GM19468 (cell line): Measurements from ENCODE around the gene TSPAN10.
"Not testable (repeated sequence)": the region's sequence is repeated elsewhere in the genome, so short reads cannot be mapped to it uniquely, and the experiment has no call there.

Experiments used
- ATAC-seq: cut with Tn5 transposase; IDR thresholded peaks from one replicate; pipeline ENCODE4 v1.9.1; 2021; ENCODE audit warnings: mild to moderate bottlenecking, moderate library complexity, moderate number of reproducible peaks; ENCODE audit not compliant: unreplicated experiment; ENCODE audit errors: extremely low read depth

Gene TSPAN10

DNA sequence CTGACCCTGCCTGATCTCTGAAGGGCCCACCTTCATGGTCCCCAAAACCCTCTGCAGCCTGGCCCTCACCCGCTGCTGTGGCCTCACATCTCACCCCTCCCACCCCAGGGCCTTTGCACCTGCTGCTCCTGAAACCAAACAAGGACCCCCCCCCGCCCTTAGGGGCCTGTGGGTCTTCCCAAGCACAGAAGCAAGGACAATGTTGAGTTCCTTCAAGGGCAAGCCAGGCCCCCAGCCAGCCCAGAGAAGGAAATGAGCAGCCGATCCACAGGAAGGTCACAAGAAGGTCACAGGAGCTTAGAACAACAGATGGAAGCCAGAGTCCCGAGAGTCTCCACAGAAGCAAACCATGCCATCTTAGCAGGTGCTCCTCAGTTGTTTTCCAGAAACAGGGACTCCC is 19.8 kb downstream of the TSPAN10 start:
- no peak for ATAC-seq

DNA sequence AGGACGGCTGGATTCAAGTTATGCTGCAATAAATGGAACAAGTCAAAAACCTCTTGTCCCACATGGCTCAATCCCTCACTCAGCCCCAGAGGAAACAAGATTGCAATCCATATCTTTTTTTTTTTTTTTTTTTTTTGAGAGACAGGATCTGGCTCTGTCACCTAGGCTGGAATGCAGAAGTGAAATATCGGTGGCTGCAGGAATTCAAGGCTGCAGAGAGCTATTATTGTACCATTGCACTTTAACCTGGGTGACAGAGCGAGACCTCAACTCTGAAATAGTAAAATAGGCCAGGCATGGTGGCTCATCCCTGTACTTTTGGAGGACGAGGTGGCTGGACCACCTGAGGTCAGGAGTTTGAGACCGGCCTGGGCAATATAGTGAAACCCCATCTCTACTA is 22.0 kb downstream of the TSPAN10 start:
- ATAC-seq: no peak

GRCh38 chr17:81660441-81660840 is 23.4 kb downstream of the TSPAN10 start:
- no peak for ATAC-seq

DNA sequence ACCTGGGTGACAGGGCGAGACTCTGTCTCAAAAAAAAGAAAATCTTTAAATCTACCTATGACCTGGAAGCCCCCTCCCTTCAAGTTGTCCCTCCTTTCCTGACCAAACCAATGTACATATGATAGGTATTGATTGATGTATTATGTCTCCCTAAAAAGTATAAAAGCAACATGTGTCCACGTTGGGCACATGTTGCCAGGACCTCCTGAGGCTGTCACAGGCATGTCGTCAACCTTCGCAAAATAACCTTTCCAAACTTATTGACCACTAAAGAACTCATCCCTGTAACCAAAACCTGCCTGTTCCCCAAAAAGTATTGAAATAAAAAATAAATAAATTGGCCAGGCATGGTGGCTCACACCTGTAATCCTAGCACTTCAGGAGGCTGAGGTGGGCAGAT is 25.0 kb downstream of the TSPAN10 start:
- ATAC-seq: no peak

DNA sequence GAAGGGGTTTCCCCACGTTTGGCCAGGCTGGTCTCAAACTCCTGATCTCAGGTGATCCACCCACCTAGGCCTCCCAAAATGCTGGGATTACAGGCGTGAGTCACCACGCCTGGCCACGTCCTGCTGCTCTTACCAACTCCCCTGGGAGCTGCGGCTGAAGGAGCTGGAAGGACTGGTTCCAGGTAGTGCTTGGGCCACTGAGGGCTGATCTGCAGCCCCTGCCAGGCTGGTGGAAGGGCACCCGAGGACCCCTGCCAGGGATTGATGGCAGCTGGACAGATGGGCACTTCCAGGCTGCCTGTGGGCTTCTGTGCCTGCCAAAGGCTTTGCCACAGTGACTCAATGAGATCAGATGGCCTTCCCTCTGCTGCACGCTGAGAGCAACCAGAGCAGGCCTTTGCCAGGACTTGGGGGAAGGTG is 27.1 kb downstream of the TSPAN10 start:
- ATAC-seq: no peak

- ATAC-seq: no peak
These were observed 28.5 kb downstream of the TSPAN10 start for GRCh38 chr17:81665205-81666091.

DNA sequence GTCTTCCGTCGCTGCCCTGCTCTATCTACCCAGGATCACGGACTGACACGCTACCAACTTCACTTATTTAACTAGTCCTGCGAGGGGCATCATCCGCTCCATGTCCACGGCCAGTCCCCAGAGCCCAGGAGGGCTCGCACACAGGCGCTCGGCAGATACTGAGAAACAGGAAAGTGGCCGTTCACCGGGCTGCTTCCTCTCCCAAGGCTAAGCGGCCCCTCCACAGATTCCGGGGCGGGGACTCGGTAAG is 29.0 kb downstream of the TSPAN10 start:
- ATAC-seq: no peak

GRCh38 chr17:81666342-81667191 is 29.6 kb downstream of the TSPAN10 start, which contains the start of the genes CCDC137 and OXLD1:
Gene CCDC137, plus strand, starts transcription at chr17:81666737. Its CDS starts 30 bp downstream, at chr17:81666767.
Gene OXLD1, minus strand, starts transcription at chr17:81666605. Its CDS starts 28 bp downstream, at chr17:81666577.
- ATAC-seq: peak; percentile 92

DNA sequence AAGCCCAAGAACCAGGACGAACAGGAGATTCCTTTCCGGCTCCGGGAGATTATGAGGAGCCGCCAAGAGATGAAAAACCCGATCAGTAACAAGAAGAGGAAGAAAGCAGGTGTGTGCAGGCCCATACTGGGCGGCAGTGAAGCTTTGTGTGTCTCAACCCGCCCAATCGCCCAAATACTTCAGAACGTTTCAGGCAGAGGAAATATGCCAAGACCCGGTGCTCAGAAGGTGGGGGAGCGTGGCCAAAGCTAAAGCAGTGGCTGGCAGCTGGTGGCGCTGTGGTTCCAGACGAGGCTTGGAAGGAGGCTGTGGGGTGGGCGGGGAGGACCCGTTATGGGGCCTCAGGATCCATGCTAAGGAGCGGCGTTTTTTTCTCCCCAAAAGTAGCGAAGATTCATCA is 30.8 kb downstream of the TSPAN10 start:
- no peak for ATAC-seq

- ATAC-seq: no peak
These were observed 35.5 kb downstream of the TSPAN10 start for GRCh38 chr17:81672504-81672903.

DNA sequence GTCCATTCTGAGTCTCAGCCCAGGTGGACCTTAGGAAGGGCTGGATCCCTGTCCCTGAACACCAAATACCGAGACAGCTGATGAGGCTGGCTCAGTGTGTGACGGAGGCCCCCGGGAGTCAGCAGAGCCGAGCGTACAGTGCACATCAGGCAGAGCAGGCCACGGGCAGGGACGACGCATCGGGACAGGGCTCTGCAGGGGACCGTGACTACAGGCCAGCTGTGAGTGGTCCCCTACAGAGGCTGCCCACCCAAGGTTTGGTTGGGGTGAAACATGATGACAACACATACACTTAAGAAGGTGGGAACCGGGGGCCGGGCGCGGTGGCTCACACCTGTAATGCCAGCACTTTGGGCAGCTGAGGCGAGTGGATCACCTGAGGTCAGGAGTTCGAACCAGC is 36.0 kb downstream of the TSPAN10 start:
- no peak for ATAC-seq

GRCh38 chr17:81673561-81674258 is 36.7 kb downstream of the TSPAN10 start:
- ATAC-seq: no peak

DNA sequence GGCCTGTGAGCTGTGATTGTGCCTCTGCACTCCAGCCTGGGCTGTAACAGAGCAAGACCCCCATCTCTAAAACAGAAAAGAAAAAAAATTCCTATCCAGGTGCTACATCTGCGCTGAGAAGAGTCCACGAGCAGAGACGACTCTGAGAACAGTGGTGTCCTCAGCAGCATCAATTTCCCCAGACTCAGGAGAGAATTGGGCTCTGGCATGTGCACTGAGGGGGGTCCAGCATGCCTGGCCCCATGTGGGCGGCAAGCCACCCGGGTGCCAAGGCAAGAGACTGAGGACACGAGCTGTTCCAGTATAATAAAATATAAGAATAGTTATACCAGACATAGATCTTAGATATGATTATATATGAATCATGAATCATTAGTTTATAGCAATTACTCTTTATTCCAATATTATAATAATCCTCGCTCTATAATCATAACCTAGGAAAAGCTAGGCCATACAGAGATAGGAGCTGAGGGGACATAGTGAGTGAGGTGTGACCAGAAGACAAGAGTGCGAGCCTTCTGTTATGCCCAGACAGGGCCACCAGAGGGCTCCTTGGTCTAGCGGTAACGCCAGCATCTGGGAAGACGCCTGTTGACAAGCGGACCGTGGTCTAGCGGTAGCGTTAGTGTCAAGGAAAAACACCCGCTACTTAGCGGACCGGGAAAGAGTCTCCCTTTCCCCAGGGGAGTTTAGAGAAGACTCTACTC is 38.7 kb downstream of the TSPAN10 start:
- not testable (repeated sequence) for ATAC-seq

DNA sequence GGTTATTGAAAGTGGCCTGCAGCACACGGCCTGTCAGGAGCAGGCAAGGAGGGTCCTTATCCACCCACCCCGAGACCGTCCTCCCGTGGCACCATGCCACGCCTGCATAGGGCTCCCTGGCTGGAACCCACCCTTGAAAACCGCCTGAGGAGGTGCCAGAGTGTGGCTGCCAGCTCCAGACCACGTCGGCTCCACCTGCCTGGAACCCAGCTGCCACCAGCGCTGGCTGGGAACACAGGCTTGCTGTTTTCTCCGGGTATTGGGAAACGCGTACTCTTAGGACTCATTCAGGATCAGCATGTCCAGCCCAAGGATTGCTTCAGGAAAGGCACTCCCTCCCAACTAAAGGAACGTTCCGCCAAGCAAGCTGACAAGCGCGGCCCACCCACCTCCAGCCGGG is 39.9 kb downstream of the TSPAN10 start:
- ATAC-seq: no peak

- no peak for ATAC-seq
These were observed 43.2 kb downstream of the TSPAN10 start for GRCh38 chr17:81680150-81680549.

GRCh38 chr17:81681672-81682071 is 44.7 kb downstream of the TSPAN10 start:
- ATAC-seq: no peak

DNA sequence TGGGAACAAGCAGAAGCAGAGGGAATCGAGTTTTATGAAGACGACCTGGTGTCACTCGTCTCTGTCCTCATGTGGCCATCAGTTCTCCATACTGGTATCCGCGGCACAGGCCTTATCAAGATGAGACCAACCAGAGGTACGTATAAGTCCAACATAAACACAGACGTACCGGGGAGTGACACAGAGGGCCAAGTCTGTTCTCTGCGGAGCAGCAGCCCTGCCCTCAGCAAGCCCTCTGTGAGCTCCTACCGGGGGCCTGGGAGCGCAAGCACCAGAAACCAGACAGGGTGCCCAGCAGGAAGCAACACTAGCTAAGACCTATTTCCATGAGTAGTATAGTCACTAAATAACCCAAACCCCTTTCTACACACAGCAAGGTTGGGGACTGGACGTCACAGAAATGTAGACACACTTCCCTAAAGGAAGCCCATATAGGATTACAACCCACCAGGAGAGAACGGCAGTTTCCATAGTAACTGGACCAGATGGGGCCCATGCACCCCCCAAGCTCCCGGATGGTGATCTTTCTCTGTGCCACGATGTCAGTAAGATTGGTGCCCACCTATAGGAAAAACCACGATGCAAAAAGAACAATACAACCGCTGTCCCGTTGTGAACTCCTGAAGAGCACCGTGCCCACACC is 45.7 kb downstream of the TSPAN10 start:
- no peak for ATAC-seq

DNA sequence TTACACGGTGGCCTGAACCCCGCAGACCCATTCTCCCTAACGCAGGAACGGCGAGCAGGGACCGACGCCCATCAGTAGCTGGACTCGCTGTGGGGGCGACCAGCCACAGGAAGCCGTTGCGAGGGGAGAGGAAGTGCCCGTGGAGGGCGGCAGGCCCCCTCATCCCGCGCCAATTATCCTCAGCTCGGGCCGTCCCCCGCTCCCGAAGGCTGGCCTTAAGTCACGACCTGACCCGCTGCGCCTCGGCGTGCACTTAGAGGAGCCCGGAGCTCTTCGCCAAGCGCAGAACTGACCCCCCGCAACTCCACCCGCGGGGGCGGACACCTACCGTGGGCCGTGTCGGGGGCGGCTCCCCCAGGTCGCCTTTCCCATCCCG is 46.2 kb downstream of the TSPAN10 start:
- no peak for ATAC-seq

DNA sequence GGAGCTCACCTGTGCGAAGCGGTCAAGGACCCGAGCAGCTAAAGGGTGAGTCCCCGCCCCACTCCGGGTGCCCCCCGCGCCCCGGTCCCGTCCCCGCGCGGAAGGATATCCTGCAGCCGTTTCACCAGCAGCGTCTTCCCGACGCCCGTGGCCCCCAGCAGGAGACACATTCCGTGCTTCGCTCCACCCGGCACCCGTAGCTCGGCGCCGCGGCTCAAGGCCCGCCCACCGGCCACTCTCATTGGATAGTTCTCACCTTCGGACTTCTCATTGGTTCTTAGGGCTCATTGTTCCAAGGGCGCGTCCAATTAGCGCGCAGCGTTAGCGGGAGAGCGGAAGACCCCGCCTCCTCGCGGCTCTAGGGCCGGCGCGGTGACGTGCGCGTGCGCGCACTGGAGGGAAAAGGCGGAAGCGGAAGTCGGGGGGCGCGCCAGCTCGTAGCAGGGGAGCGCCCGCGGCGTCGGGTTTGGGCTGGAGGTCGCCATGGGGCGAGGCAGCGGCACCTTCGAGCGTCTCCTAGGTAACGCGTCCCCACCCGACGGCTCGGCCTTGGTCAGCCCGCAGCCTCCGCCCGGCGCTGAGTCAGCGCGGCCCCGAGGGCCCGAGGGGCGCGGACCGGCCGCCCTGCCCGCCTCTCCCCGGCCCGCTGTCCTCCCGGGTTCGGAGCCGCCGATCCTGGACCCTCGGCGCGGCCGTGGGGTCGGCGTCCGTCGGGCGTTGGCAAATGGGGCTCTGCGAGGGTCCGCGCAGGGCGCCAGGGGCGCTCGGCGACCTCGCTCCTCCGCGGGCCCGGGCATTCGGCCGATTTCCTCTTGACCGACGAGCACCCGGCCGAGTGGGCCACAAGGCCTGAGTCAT is 46.8 kb downstream of the TSPAN10 start, which contains the start of the genes ARL16 and HGS:
ARL16 (minus strand) TSS at position 214 of the 858 bp plus-strand sequence; CDS start at position 170, 44 bp downstream.
HGS (plus strand) TSS at position 428 of the 858 bp plus-strand sequence; CDS start at position 484, 56 bp downstream.
- ATAC-seq: peak; percentile 80
